HuH-7 (cell line): ENCODE results near the gene RGS14.
A peak's percentile ranks its signal among the peaks of the same experiment; 100 is the strongest.
"Not testable (repeated sequence)": the region's sequence is repeated elsewhere in the genome, so short reads cannot be mapped to it uniquely, and the experiment has no call there.

ENCODE experiments used
- DNase-seq: peaks from one replicate; pipeline ENCODE4 v3.0.0; 2011; ENCODE audit warnings: low spot score

RGS14 gene

GRCh38 chr5:177349762-177350161 lies 8.0 kb upstream of the RGS14 start:
- no peak for DNase-seq

- no peak for DNase-seq
Observed at GRCh38 chr5:177350776-177351391, 6.8 kb upstream of the RGS14 start.

GRCh38 chr5:177351392-177352329 lies 6.1 kb upstream of the RGS14 start, which contains the start of gene LMAN2:
Gene LMAN2 (minus strand): TSS chr5:177351668. CDS start chr5:177351647, 21 bp downstream.
- DNase-seq, result peak; percentile 97

- no peak for DNase-seq
Observed at GRCh38 chr5:177353093-177353492, 4.6 kb upstream of the RGS14 start.

- no peak for DNase-seq
Observed at GRCh38 chr5:177354256-177354655, 3.5 kb upstream of the RGS14 start.

- DNase-seq, result no peak
Observed at GRCh38 chr5:177354711-177355110, 3.0 kb upstream of the RGS14 start.

GRCh38 chr5:177355162-177355867 lies 2.4 kb upstream of the RGS14 start:
- DNase-seq, result no peak

- DNase-seq, result no peak
Observed at GRCh38 chr5:177355868-177356168, 1.9 kb upstream of the RGS14 start.

GRCh38 chr5:177356746-177357145 lies 978 bp upstream of the RGS14 start:
- no peak for DNase-seq

- DNase-seq, result no peak
Observed at GRCh38 chr5:177357146-177357458, 622 bp upstream of the RGS14 start.

- DNase-seq, result no peak
Observed at GRCh38 chr5:177358370-177358819, 671 bp downstream of the RGS14 start.

- DNase-seq, result no peak
Observed at GRCh38 chr5:177359451-177359851, 1.7 kb downstream of the RGS14 start.

- DNase-seq, result no peak
Observed at GRCh38 chr5:177359860-177360259, 2.1 kb downstream of the RGS14 start.

- not testable (repeated sequence) for DNase-seq
Observed at GRCh38 chr5:177360740-177361139, 3.0 kb downstream of the RGS14 start.

- no peak for DNase-seq
Observed at GRCh38 chr5:177361418-177362291, 3.9 kb downstream of the RGS14 start.

- DNase-seq, result no peak
Observed at GRCh38 chr5:177362292-177362609, 4.5 kb downstream of the RGS14 start.

GRCh38 chr5:177362610-177363507 lies 5.1 kb downstream of the RGS14 start:
- DNase-seq, result peak; percentile 91

- no peak for DNase-seq
Observed at GRCh38 chr5:177363565-177363964, 5.8 kb downstream of the RGS14 start.

- DNase-seq, result no peak
Observed at GRCh38 chr5:177364159-177364962, 6.6 kb downstream of the RGS14 start.

- no peak for DNase-seq
Observed at GRCh38 chr5:177365845-177366527, 8.3 kb downstream of the RGS14 start.
